Activated CD8-positive, alpha-beta T cell treated with anti-CD3 and anti-CD28 coated beads for 36 hours (primary cell): ENCODE data around the gene SNURF. TPM values are rescaled to one million over a fixed set of nuclear protein-coding genes. Genes with fewer than 3 reads are reported as not detected.

Experiments
- ATAC-seq: fragments of 200-7000 bp; cut with Tn5 transposase; one replicate; pipeline ENCODE4 v1.10.0; 2021; ENCODE audit warnings: mild to moderate bottlenecking, moderate library complexity
- CTCF ChIA-PET: fragments of 350-600 bp; sonication (Branson Sonifier 250); formaldehyde crosslinking; loops from one replicate; lab custom pipeline; 2021; ENCODE audit warnings: antibody characterized with exemption; lab: Charles Lee
- POLR2A ChIA-PET: fragments of 350-600 bp; sonication (Branson Sonifier 250); formaldehyde crosslinking; loops from one replicate; lab custom pipeline; 2021; ENCODE audit warnings: antibody characterized with exemption; lab: Charles Lee
- DNase-seq: peaks from one replicate; pipeline ENCODE4 v3.0.0-alpha.2; 2020
- H3K27ac Mint-ChIP-seq: one replicate; pipeline ENCODE4 v1.8.0; 2021; ENCODE audit warnings: mild to moderate bottlenecking, mixed read lengths
- H3K27me3 Mint-ChIP-seq: one replicate; pipeline ENCODE4 v1.8.0; 2021; ENCODE audit warnings: mixed read lengths
- H3K36me3 Mint-ChIP-seq: one replicate; pipeline ENCODE4 v1.8.0; 2021; ENCODE audit warnings: low read depth, mixed read lengths
- H3K4me1 Mint-ChIP-seq: one replicate; pipeline ENCODE4 v1.8.0; 2021; ENCODE audit warnings: low read depth, mixed read lengths
- H3K4me3 Mint-ChIP-seq: one replicate; pipeline ENCODE4 v1.8.0; 2021; ENCODE audit warnings: mild to moderate bottlenecking, moderate library complexity, mixed read lengths
- H3K9me3 Mint-ChIP-seq: one replicate; pipeline ENCODE4 v1.8.0; 2021; ENCODE audit warnings: mixed read lengths
- intact Hi-C: fragments of 100-400 bp; cut with micrococcal nuclease; formaldehyde crosslinking; loops from one replicate; pipeline ENCODE4 v1.10.0; 2022
- total RNA-seq, 2 experiments: library from RNA; stranded (reverse); gene quantifications; one replicate each; pipeline ENCODE4 v1.2.3, GENCODE V29; 2021
- TF ChIP-seq, protein P1 (sequence below): fragments of 200-600 bp; IDR thresholded peaks from one replicate; pipeline ENCODE4 v1.8.0; 2022; ENCODE audit warnings: antibody characterized with exemption, mild to moderate bottlenecking

Gene SNURF
- total RNA-seq, 2 experiments from 2014 or later = 16.7 to 17.8 TPM

DNA sequence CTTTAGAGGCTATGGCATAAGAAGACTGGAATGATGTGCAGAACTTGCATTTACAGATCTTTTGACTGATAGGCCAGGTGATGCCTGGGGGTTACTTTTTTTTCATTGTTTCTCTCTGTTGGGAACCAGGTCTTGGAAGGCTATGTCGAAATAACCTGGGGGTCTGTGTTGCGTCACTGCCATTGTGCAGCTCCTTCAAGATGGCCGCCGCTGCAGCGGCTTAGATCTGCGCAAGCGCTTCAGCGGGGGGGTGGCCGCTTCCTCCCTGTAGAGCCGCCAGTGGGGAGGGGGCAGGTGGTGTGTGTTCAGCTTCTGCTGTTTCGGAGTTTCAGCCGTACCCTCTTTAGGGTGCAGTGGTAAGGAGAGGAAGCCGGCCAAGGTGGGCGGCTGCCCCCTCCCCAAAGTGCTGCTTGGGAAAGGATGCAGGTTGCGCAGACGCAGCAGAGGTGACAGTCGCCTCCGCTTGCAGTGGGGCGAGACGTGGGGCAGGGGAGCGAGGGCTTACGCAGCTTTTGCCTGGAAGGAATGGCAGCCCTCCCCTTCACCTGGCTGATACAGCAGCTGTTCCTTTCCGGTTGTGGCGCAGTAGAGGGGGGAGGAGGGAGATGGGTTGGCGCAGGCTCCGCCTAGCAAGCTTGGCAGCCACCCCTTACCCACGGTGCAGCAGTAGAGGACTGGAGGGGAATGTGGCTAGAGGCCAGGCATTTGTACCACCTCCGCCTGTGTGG lies 1.5 kb downstream of the SNURF start:
- Mint-ChIP-seq H3K4me1 (peaks cover 7% of the 10 kb centered on the region), H3K27ac (peak overlapping the region; percentile 96), H3K4me3 (peak overlapping the region; percentile 86), H3K9me3 (peaks cover 6% of the 10 kb centered on the region), H3K36me3 (peaks cover 29% of the 10 kb centered on the region), H3K27me3 (peaks cover 2% of the 10 kb centered on the region)
- intact Hi-C loops = no loop called here
- ChIA-PET POLR2A (interaction anchor here (0.6 to 1.4 kb wide), 2 partner anchors 10 to 493 kb away, joined by 3 to 4 read pairs; no protein-coding TSS in a partner anchor), CTCF (interaction anchor here (1.3 kb wide), 1 partner anchor 18 kb away, joined by 4 read pairs; no protein-coding TSS in a partner anchor)
- TF ChIP-seq, protein P1, sequence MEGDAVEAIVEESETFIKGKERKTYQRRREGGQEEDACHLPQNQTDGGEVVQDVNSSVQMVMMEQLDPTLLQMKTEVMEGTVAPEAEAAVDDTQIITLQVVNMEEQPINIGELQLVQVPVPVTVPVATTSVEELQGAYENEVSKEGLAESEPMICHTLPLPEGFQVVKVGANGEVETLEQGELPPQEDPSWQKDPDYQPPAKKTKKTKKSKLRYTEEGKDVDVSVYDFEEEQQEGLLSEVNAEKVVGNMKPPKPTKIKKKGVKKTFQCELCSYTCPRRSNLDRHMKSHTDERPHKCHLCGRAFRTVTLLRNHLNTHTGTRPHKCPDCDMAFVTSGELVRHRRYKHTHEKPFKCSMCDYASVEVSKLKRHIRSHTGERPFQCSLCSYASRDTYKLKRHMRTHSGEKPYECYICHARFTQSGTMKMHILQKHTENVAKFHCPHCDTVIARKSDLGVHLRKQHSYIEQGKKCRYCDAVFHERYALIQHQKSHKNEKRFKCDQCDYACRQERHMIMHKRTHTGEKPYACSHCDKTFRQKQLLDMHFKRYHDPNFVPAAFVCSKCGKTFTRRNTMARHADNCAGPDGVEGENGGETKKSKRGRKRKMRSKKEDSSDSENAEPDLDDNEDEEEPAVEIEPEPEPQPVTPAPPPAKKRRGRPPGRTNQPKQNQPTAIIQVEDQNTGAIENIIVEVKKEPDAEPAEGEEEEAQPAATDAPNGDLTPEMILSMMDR = no peak
- ATAC-seq (peak; percentile 81), DNase-seq (peak; percentile 85)

DNA sequence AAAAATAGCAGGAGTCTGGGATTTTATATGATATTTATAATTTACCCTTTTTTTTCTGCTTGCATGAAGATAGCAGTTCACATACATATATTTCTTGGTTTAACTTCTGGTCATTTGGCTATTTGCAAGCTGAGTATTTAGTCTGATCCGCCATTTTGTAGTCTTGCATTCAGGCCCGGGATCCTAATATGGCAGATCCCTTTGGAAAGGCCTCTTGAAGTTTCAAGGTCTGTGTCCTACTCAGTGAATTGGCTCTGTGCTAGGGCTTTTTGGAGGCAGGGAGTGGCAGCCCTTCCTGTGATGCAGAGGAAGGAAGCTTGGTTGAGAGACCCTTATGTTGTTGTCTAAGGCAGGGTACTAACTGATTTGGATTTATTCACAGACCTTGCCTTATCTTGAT lies 2.9 kb downstream of the SNURF start:
- Mint-ChIP-seq H3K4me1 (peaks cover 7% of the 10 kb centered on the region), H3K36me3 (peaks cover 36% of the 10 kb centered on the region), H3K9me3 (peaks cover 4% of the 10 kb centered on the region), H3K27me3 (no peaks in the 10 kb centered on the region), H3K27ac (peak overlapping the region; percentile 43), H3K4me3 (peak overlapping the region; percentile 34)
- ChIA-PET POLR2A (interaction anchor here (0.6 to 1.4 kb wide), 2 partner anchors 8 to 452 kb away, joined by 3 to 4 read pairs; no protein-coding TSS in a partner anchor), CTCF (interaction anchor here (1.3 kb wide), 1 partner anchor 17 kb away, joined by 4 read pairs; no protein-coding TSS in a partner anchor)
- TF ChIP-seq, protein P1 = no peak
- ATAC-seq (no peak), DNase-seq (no peak)
- intact Hi-C loops = no loop called here

DNA sequence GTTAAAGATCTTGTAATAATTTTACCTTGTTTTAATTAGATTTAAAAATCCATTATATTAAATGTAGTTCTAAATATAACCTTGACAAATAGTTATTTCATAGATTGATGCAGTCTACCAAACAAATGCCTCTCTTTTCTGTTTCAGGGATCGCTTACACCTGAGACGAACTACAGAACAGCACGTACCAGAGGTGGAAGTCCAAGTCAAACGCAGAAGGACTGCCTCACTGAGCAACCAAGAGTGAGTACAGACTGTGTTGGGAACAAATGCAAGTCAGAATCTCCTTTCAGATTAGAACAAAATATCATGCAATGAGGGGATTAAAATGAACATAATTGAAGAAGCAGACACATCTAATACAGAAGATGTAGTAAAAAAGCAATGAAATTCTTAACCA lies 7.2 kb downstream of the SNURF start:
- peaks cover 7% of the 10 kb centered on the region for H3K4me1 Mint-ChIP-seq
- H3K27me3 Mint-ChIP-seq = no peaks in the 10 kb centered on the region
- DNase-seq = no peak
- peaks cover 11% of the 10 kb centered on the region for H3K9me3 Mint-ChIP-seq
- intact Hi-C loops = no loop called here
- TF ChIP-seq, protein P1 = no peak
- H3K4me3 Mint-ChIP-seq = no peak overlapping the region
- POLR2A ChIA-PET = no interaction called here
- H3K27ac Mint-ChIP-seq = no peak overlapping the region
- H3K36me3 Mint-ChIP-seq = peaks cover 73% of the 10 kb centered on the region
- ATAC-seq = no peak
- CTCF ChIA-PET = no interaction called here

DNA sequence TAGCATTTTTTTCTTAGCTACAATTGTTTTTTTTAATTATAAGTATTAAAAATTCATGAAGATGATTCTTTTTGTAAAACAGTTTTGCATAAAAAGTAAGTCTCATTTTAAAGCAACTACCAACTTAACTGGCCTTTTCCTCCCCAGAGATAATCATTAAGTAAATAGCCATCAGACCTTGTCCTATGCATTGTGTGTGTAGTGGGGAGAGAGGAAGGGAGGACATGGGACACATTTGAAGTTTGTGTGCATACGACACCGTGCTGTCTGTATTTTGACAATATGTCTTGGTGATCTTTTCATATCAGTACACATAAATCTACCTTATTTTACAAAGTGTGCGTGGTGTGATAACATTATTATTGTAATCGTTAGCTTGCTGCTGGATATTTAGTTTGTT lies 8.1 kb downstream of the SNURF start:
- peaks cover 15% of the 10 kb centered on the region for H3K9me3 Mint-ChIP-seq
- H3K4me3 Mint-ChIP-seq = no peak overlapping the region
- TF ChIP-seq, protein P1 = no peak
- H3K36me3 Mint-ChIP-seq = peaks cover 75% of the 10 kb centered on the region
- ATAC-seq (no peak), DNase-seq (no peak)
- CTCF ChIA-PET = no interaction called here
- intact Hi-C loops = no loop called here
- POLR2A ChIA-PET = no interaction called here
- H3K27ac Mint-ChIP-seq = no peak overlapping the region
- H3K27me3 Mint-ChIP-seq = no peaks in the 10 kb centered on the region
- peaks cover 4% of the 10 kb centered on the region for H3K4me1 Mint-ChIP-seq
